ENCODE data around the gene RPP14.
"Not testable (repeated sequence)": the region's sequence is repeated elsewhere in the genome, so short reads cannot be mapped to it uniquely, and the experiment has no call there.

Gene RPP14

DNA sequence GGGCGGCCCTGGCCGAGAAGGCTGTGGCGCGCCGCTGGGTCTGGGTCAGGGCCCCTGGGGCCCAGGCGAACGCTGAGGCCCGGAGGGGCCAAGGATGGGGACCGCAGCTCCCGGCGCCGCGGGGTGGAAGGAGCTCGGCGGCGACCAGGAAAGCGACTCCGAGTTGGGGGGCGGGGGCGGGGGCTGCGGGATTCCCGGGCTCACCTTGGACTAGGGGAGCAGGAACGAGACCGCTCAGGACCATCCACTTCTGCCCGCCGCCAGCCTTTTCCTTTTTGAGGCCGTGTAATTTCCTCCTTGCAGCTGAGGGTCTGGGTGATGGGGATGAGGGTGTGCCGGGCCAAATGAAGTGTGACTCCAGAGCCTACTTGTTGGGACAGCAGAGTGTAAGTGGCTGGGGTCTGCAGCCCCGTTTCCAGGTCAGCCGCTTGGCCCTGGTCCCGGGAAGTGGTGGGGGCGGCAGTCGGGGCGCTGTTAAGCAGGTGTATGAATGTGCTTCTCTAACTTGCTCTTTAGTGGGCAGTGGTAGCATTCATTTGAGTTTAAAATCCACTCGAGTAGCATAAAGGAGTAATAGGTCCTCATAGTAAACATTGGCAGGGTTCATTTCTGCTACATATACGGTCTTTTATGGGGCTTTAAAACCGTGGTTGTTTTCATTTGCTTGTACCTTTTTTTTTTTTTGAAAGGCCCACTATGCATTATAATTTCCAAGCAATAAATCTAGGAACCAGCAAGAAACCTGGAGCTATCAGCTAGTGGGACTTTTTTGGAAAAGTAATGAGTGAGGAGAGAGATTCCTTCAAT lies 27.4 kb downstream of the RPP14 start:
- DNase-seq: peak; percentile 41

DNA sequence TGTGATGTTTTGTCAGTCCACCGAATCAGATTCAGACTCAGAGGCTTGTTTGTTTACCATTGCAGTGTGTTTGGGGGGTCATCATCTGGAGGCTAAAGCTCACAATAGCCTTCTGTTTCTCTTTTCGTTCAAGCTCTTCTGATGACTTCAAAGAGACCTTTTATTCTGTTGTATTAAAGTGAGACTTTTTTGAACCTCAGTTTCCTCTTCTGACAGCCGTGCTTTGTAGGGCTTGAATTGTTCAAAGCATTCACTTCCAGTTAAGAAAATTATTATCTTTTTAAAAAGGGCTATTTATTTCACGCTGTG lies 27.9 kb downstream of the RPP14 start:
- no peak for DNase-seq

DNA sequence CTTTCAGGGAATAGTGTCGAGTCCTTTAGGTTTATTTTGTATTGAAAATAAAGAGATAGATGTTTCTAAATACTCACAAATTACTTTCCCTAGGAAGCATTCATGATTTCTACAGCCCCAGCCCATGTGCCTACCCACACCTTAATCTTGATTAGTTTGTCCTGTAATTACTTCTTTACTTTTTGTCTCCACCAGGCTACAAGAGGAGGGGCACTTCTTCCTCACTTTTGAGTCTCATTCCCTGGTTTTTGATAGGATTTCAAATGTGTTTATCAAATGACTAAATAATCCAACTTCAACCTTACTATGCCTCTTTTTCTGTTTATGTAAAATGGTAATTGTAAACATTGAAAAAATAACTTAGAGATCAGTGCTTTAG lies 28.4 kb downstream of the RPP14 start:
- DNase-seq: no peak

DNA sequence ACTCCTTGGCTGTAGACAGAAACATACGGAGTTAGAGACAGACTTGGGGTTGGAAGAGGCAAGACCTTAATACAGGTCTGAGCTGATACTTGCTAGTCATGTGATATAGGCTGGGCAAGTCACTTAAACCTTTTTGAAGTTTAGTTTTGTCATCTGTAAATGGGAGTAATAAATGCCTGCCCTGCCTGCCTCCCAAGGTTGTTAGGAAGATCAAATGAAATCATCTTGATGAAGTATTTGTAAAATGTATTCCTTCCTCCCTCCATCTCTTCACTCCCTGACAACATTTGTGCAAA lies 29.6 kb downstream of the RPP14 start:
- no peak for DNase-seq

DNA sequence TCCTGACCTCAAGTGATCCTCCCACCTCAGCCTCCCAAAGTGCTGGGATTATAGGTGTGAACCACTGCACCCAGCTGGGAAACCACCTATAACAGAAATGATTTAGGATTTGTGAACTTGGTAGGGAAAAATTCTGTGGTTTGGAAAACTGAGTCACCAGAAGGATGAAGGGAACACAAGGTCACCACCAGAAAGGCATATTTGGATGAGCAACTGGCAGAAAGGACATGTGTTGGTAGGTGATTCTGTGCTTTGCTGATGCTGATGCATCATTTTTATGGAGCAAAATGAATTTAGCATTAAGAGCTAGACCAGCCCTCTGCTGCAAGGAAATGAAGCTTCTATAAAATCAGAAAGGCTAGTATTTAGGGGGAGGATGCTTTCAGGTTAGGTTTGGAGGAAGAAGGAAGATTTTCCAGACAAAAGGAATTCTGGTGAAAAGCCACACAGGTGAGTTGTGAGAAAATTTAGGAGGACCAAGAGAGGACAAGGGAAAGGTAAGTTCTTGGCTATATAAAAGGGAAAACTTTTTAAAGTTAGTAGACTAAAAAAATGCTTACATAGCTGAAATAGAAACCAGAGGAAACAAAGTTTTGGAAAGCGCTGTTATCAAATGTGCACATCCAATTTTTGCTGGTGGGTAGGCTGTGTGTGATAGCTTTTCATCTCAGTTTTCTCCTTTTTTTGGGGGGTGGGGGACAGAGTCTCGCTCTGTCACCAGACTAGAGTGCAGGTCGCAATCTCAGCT lies 30.3 kb downstream of the RPP14 start:
- no peak for DNase-seq

DNA sequence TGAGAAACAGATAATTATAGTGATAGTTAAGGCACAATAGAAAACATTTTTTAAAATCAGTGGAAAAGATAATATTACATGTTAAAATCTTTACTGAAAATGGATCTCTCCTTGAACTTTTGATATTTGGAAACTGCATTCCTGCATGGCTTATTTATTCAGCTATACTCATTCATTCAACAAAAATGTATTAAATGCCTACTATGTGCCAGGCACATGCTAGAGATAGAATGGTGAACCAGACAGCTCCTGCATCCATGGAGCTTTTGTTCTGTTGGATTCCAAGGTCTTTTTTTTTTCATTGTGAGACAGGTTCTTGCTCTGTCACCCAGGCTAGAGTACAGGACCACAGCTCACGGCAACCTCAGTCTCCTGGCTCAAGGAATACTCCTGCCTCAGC lies 31.1 kb downstream of the RPP14 start:
- DNase-seq: no peak

DNA sequence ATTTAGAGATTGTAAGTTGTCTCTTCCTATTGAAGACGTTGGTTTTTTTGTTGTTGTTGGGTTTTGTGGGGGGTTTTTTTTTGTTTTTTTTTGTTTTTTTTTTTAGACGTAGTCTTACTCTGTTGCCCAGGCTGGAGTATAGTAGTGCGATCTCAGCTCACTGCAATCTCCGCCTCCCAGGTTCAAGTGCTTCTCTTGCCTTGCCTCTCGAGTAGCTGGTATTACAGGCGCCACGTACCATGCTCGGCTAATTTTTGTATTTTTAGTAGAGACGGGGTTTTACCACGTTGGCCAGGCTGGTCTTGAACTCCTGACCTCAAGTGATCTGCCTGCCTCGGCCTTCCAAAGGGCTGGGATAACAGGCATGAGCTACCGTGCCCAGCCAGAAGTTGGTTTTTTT lies 33.1 kb downstream of the RPP14 start:
- not testable (repeated sequence) for DNase-seq

DNA sequence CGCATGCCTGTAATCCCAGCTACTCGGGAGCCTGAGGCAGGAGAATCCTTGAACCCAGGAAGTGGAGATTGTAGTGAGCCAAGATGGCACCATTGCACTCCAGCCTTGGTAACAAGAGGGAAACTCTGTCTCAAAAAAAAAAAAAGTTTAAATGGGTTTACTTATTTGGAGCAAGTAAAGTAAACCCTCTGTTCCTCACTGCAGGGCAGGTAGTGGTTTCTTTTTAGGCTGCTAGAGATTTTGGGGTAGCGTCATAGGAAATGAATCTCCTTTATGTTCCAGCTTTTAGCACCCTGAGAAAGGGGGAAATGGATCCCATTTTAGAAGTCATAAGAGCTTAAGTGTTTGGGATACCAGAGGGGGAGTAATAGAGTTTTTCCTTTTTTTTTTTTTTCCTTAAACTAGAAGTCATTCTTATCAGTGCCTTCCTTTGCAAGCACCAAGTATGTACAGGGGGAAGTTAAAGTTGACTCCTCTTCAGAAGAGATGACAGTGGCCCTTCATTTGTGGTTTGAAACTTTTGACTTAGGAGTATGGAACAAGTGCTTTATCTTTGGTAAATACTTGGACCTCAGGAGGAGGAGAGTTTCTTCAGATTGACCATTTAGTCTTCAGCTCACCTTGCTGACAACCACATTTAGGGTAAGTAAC lies 34.7 kb downstream of the RPP14 start:
- no peak for DNase-seq

DNA sequence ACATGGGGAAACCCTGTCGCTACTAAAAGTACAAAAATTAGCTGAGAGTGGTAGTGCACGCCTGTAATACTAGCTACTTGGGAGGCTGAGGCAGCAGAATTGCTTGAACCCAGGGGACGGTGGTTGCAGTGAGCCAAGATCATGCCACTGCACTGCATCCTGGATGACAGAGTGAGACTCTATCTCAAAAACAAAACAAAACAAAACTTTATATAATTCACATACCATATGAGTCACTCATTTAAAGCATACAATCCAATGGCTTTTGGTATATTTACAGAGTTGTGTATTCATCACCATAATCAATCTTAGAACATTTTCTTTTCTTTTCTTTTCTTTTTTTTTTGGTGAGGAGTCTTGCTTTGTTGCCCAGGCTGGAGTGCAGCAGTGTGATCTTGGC lies 35.3 kb downstream of the RPP14 start:
- no peak for DNase-seq

DNA sequence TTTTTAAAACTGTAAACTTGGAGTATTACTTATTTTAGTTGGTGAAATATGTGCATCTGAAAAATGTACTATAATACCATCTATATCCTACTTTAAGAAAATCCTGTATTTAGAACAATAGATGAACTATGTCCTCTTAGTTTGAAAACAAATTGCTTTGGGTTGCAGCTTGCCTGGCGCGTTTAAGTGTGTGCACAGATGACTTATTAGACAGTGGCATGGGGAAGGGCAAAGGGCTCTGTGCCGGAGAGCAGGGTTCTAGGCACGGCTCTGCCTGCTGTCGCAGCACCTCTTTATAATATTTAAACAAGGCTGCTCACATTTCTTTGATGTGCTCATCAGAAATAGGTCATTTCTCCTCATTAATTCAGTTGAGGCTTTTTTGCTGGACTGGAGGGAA lies 36.6 kb downstream of the RPP14 start:
- DNase-seq: no peak

DNA sequence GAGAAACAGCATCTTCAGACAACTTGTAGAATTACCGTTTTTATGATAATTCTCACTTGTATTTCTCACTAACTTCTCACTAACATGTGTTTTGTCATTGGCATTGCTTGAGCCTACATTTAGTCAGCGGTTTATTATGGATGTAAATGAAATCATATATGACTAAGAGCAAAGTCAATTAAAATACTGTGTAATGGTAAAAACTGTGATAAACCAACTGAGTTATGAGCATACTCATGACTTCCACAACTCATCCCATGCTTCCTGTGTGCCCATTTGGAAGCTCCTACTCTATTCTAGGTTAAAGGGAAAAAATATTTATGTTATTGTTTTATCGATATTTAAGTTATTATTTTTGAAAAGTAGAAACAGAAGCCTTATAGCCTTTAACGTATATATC lies 39.4 kb downstream of the RPP14 start:
- no peak for DNase-seq

DNA sequence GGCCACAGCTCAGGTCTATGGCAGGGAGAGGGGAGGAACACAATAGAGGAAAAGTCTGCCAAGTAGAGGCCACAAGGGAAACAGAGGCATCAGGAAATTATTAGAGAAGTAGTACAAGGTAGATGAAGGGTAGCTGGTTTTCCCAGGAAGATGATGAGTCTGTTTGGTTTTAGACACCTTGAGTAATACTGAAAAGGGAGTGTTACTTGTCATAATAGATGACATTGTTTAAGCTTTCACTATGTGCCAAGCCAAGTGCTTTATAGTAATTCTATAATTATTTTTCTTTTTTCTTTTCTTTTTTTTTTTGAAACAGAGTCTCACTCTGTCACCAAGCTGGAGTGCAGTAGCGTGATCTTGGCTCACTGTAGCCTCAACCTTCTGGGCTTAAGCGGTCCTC lies 40.3 kb downstream of the RPP14 start:
- no peak for DNase-seq

DNA sequence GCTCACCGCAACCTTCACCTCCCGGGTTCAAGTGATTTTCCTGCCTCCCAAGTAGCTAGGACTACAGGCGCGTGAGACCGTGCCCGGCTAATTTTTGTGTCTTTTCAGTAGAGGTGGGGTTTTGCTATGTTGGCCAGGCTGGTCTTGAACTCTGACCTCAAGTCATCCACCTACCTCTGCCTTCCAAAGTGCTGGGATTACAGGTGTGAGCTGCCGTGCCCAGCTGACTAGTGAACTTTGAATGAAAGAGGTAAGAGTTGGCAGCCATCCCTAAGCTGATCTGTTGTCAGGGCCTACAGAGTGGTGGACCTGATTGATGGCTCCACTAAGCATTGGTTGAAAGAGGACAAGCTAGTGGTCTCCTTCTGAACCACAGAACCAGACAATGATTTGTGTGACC lies 41.9 kb downstream of the RPP14 start:
- no peak for DNase-seq

DNA sequence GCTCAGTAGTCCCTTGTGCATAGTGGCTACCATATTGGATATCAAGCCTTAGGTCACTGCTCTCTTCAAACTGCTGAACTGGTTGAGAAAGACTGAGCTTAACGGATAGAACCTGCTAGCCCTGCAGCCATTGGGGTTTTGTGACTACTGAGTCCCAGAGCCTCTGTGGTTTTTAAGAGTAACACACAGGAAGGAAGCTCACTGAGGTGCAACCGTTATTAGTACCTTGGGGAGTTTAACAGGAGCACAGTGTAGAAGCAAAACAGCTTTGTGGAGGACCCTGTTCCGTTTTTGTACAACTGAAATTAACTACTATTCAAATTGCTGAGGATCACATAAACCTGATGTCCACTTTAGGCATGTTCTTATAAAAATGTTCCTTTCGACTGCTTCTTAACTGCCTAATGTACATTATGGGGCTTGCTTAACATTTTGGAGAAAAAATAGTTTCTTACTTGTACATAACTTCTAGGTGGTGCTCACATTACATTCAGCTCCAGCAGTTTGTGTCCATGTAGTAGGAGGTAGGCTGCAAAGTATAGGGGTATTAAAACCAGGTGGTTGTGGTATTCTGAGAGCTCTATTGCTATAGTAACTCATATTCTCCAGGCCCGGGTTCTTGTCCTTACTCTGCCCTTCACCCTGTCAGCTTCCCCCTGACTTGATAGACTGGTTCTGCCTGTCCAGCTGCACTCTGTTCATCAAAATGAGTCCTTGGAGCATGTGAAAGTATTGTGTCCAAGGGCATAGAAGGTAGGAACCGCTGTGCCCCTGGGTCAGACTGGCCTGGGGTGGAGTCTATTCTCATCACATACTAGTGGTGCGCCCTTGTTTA lies 44.0 kb downstream of the RPP14 start:
- DNase-seq: no peak

DNA sequence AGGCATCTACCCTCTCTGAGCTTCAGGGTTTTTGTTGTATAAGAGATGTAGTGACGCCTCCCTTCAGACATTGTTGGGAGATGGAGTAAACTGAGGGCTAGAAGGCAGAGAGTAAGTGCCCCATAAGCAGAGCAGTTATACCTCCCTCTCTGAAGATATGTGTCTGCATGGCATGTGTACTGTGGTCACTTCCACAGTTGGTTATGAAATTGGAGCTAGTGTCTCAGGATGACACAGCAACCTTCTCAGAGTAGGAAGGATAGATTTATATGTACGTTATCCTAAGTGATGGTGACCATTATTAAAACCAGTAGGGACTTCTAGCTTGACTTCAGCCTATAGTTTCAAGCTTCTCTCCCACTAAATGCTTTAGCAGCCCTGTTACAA lies 44.6 kb downstream of the RPP14 start:
- no peak for DNase-seq

DNA sequence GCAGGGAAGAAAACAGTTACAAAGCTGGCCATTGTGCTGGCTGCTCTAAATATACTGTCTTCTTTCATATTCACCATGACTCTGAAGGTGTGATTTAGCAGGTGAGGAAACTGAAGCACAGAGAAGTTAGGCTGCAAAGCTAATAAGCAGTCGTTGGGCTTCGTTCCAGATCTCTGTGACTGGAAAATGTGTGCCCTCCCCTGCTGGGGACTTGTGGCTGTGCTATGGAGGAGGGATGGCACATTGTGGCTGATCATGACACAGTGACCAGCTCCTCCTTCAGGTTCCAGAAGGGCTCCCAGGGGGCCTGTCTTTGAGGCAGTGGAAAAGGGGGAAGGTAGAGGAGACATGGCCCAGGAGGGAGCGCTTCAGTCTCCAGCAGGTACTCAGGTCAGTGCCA lies 45.9 kb downstream of the RPP14 start:
- no peak for DNase-seq

DNA sequence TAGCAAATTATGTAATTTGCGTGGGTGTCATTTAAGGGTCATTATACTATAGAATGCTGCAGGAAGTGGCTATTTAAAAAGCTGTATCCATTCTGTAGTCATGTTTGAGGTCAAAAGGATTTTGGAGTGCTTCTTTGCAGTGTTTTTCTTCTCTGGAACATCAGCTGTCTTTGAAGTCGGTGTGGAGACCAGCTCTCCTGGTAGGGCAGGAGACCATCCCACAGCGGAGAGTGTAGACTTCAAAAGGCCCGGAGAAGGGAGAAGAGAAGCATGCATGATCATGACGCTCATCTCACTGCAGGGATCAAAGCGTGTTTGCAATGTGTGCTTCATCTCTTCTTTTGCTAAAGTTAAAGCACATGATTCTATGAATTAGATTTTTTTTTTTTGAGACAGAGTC lies 46.6 kb downstream of the RPP14 start:
- no peak for DNase-seq

DNA sequence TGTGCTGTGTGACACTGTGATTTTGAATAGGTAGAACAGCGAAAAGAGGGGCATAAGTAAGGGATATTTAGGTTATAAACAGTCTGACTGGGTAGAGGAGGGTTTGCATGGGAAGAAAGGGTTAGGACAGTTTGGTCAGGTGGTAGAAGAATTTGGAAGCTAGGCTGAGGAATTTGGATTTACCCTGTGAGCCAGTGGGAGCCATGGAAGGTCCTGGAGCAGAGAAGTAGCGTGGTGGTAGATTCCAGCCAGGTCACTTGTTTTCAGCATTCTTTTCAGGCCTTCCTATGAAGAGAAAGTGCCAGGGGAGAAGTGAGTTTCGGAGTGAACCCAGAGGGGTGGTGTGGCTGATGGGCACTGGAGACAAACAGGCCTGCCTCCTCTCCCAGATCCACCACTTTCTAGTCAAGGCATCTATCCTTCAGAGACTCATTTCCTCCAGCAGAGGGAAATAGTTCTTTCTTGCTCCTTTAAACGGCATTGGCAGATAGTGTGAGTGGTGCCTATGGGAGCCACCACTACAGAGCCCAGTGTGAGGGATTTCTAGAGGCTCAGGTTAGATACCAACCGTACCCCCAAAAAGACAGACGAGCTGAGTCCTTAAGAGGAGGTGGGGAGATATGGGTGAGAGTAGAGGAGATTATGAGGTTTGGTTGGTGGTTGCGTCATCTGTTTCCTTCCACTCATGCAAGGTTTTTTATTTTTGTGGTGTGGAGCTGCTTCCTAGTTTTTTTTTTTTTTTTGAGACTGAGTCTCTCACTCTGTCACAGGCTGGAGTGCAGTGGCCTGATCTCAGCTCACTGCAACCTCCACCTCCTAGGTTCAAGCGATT lies 47.9 kb downstream of the RPP14 start:
- no peak for DNase-seq

DNA sequence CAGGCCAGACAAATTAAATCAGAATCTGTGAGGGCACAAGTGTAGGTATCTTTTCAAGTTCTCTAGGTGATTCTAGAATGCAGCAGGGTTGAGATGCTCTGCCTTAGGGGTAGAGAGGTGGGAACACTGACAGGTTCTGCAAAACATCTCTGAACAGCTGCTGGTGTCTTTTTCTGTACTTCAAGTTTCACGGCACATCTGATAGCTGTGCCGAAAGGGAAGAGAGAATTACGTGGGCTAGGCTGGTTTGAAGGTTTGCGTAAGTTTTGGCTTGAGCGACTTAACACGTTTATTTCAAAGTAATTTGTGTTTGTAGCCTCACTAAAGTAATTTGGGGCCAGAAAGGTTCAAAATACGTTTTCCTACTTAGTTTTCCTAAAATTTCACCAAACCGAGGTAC lies 49.1 kb downstream of the RPP14 start:
- no peak for DNase-seq

DNA sequence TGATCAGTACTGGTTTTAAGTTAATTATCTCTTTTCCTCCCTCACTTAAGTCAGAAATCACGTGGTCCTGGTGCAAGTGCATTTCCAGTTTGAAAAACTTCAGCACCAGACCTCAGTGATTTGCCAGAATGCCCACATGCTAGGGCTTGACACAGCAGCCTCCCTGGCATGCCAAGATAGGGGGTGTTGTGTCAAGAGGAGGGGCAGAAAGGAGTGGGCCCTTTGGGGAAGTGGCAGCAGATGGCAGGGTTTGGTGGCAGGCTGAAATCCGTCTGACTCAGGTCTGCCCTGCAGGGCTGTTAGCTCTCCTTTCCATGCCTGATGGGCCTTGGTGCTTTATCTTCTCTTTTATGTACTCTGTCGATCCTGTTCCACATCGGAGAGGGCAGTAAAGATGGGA lies 50.0 kb downstream of the RPP14 start:
- DNase-seq: no peak

DNA sequence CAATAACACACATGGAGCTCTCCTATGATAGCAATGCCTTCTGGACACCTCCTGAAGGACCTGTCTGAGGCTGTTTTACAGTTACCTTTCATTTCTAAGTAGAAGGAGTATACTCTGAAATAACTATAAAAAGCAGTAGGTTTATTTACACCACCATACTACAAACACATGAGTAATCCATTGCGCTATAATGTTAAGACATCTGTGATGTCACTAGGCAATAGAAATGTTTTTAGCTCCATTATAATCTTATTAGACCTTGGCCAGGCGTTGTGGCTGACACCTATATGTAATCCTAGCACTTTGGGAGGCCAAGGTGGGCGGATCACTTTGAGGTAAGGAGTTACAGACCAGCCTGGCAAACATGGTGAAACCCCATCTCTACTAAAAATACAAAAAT lies 51.4 kb downstream of the RPP14 start:
- no peak for DNase-seq

DNA sequence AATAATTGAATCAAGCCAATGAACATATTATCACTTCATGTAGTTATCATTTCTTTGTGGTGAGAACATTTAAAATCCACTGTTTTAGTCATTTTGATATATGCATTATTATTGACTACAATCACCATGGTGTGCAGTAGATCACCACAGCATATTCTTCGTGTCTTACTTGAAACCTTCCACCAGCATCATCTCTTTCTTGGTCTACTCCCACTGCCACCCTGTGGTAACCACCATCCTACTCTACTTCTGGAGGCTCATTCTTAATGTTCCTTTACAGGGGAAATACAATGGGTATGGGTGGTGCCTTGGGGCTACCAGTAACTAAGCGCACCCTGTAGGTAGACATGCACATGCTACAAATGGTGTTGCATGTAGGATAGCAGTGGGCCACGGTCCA lies 52.0 kb downstream of the RPP14 start:
- peak; percentile 28 for DNase-seq

DNA sequence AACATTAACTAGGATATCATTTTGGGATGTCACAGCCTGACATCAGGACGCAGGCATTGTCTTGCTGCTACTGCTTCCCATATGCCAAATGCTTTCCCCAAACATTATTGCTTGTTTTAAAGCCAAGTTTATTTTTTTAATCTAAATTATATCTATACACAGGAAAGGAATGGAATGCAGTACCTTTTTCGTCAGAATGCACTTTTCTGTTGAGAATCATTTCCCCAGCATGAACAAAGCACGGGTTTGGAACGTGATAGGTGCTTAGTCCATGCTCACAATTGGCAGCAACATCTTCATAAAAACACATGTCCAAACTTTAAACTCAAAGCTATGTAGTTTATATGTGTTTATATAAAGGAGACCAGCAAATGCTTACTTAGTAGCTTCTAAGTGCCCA lies 52.8 kb downstream of the RPP14 start:
- DNase-seq: no peak
